ENCODE data around the gene SOX8.

Gene SOX8

GRCh38 chr16:988471-989353 lies 7.1 kb downstream of the SOX8 start:
- no peak for DNase-seq (ENCODE audit: low read depth)

DNA sequence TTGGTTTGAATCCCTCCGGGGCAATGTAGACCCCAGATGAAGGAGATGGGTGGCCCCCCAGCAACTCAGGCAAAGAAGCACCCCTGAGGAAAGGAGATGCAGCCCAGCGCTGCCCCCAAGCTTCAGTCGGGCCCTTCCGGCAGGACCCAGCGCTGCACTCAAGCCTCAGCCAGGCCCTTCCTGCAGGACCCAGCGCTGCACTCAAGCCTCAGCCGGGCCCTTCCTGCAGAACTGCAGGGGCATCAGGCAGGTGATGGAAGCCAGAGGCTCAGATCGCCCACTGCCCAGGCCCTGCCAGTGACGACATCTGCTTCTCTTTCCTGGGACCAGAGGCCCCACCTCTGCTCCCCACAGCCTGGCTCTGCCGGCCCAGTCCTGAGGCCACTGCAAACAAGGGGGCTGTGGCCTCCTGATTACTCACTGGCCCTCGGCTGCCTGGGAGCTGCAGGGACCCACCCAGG lies 7.8 kb downstream of the SOX8 start:
- no peak for DNase-seq (ENCODE audit: low read depth)

GRCh38 chr16:990516-991291 lies 9.1 kb downstream of the SOX8 start:
- DNase-seq (ENCODE audit: low read depth) = no peak

GRCh38 chr16:991345-991744 lies 9.8 kb downstream of the SOX8 start:
- no peak for DNase-seq (ENCODE audit: low read depth)

- no peak for DNase-seq (ENCODE audit: low read depth)
Measured at GRCh38 chr16:991773-992172, 10.2 kb downstream of the SOX8 start.

DNA sequence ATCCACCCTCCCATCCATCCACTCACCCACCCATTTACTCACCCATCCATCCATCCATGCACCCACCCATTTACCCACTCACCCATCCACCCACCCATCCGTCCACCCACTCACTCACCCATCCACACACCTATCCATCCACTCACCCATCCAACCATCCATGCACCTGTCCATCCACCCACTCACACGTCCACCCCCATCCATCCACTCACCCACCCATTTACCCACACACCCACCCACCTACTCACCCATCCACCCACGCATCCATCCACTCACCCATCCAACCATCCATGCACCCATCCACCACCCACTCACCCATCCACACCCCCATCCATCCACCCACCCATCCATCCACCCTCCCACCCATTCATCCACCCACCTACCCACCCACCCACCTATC lies 12.2 kb downstream of the SOX8 start:
- DNase-seq (ENCODE audit: low read depth) = no peak

DNA sequence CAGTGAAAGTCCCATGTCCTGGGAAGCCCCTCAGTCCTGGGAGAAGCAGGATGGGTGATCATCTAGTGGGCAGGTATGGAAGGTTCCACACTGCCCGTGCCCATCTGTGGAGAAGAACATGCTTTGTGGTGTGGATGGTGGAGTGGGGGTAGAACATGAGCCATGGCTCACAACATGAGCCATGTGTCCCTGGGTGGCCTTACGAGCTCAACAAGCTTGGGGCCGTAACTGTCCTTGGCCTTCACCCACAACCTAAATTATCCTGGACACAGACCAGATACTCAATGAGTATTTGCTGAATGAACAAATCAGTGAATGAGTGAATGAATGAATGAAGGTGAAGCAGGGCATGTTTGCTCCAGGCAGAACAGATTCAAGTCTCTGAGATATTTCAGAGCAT lies 13.5 kb downstream of the SOX8 start:
- DNase-seq (ENCODE audit: low read depth) = no peak

DNA sequence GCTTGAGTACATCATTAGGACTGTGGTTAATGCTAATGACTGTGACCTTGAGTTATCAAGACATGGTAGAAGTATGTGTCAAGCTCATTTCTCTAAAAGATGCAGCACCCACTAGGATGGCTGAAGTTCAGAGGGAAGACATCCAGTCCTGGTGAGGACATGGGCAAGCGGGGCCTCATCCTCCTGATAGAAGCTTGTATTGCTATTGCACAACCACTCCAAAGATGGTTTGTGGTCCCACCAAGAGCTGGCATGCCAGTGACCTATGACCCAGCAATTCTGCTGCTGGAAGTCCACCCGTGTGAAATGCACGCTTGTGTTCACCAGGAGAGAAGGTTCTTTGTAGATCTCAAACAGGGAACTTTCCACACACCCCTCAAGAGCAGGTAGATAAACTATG lies 14.2 kb downstream of the SOX8 start:
- no peak for DNase-seq (ENCODE audit: low read depth)

DNA sequence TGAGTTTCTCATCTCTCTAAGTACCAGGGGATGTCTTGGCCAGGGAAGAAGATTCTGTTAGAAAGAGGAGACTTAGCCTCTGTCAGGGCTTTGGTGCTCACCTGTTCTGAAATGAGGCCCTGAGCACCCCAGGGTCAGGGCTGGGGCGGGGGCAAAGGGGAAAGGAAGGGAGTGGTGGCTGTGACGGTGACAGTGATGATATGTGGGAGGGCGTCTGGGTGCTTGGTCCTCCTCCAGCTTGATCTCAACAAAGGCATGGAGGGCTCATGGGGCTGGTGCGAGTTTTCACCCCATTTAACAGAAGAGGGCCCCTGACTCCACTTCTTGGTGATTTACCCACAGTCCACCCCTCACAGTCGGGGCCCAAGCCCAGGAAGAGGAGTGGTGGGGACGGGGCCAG lies 15.1 kb downstream of the SOX8 start:
- no peak for DNase-seq (ENCODE audit: low read depth)

DNA sequence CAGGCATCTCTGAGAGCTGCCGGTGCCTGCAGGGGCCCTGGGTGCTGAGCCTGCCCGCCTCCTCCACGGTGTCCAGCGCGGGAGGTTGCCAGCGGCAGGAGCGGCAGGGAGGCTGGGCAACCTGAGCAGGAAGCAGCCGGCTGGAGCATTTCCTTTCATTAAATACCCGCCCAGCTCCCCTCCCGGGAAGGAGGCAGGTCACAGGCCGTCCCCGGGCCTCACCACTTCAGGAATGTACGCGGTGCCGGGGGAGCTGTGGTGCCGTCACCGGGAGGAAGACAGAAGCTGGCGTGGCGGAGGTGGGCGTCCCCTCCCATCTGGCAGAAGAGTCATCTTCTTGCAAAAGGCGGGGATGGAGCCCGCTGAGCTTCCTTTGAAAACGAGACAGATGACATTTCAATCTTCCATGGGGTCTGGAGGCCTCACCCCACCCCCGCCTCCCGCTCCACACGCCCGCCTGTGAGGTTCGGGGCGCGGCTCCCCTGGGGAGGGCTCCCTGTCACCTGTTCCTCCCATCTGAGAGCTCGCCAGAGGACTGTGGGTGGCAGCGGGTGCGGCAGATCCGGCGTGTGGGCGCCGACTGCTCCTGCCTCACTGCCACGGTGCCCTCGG lies 16.0 kb downstream of the SOX8 start:
- DNase-seq (ENCODE audit: low read depth) = peak; percentile 9

DNA sequence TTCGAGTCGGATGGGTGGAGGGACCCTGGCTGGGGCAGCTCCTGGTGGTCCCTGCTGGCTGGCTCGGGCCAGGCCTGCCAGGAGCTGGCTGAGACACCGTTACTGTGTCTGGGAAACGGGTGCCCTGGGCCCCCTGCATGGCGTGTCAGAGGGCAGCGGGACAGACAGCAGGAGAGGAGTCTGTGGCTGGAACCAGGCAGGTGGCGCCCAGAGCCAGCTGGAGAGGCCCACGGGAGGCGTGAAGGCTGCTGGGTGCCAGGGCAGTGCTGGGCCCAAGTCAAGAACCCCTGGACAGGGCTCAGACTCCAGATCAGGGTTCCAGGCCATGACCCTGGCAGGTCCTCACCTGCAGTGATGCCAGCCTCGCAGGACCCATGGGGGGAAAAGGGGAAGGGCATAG lies 16.6 kb downstream of the SOX8 start:
- DNase-seq (ENCODE audit: low read depth) = no peak

- DNase-seq (ENCODE audit: low read depth) = no peak
Measured at GRCh38 chr16:998615-999014, 17.0 kb downstream of the SOX8 start.

DNA sequence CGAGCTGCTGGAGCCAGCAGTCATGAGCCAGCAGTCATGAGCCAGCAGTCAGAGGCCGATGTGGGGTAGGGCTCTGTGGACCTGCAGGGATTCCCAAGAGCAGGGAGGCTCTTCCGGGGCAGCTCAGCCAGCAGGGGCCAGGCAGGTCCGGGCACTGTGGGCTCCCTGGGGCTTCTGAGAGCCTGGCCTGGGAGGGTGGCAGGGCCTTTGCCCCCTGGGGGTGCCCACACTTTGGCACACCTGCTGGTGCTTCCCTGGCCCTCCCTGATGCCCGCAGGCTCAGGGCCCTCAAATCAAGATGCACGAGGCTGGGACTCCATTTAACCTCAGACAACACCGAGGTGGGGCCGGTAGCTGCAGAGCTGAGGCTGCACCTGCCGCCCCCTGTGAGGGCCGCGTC lies 18.1 kb downstream of the SOX8 start:
- no peak for DNase-seq (ENCODE audit: low read depth)

GRCh38 chr16:1000608-1001007 lies 19.0 kb downstream of the SOX8 start:
- no peak for DNase-seq (ENCODE audit: low read depth)

GRCh38 chr16:1001096-1001495 lies 19.5 kb downstream of the SOX8 start:
- no peak for DNase-seq (ENCODE audit: low read depth)

- DNase-seq (ENCODE audit: low read depth) = peak; percentile 37
Measured at GRCh38 chr16:1002399-1003166, 21.0 kb downstream of the SOX8 start.

- DNase-seq (ENCODE audit: low read depth) = no peak
Measured at GRCh38 chr16:1003391-1004347, 22.1 kb downstream of the SOX8 start.

DNA sequence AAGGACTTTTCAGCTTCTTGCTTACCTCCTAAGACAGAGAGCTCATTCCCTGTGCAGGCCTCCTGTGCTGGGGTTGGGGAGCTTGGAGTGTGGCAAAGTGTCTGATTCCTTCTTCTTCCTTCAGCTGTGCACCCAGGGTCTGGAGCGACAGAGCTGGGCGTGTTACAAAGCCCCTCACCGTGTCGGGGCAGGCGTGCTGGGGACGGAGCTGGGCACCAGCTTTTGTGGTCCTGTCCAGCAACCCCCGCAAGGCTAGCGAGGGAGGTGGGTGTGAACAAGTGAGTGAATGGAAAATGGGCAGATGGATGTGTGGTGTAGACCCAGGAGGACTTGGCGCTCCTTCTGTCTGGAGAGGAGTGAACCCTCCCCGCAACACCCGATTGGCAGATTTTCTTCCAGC lies 23.7 kb downstream of the SOX8 start:
- DNase-seq (ENCODE audit: low read depth) = no peak

- DNase-seq (ENCODE audit: low read depth) = no peak
Measured at GRCh38 chr16:1006781-1007180, 25.2 kb downstream of the SOX8 start.

DNA sequence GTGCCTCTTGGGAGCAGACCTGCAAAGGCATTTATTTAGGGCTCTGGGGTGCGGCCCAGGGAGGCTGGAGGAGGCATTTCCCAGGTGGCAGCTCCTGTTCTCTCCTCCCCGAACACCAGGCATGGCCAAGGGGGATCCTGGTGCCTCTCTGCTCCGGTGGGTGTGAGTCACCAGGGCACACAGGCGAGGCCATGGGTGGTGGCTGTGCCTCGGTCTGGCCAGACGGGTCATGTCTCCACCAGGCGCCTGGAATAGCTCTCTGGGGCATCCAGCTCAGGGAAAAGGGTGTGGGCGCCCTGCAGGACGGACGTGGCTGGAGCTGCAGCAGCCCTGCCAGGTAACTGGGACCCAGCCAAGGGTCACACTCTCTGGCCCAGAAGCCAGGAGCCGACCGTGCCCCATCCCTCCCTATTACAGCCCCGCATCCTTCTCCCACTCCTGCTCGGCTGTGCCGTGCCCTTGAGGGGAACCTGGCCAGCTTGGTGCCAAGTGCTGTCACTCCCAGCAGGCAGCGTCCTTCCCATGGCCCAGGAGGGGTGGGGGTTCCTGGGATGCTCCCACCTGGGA lies 25.8 kb downstream of the SOX8 start:
- DNase-seq (ENCODE audit: low read depth) = no peak

DNA sequence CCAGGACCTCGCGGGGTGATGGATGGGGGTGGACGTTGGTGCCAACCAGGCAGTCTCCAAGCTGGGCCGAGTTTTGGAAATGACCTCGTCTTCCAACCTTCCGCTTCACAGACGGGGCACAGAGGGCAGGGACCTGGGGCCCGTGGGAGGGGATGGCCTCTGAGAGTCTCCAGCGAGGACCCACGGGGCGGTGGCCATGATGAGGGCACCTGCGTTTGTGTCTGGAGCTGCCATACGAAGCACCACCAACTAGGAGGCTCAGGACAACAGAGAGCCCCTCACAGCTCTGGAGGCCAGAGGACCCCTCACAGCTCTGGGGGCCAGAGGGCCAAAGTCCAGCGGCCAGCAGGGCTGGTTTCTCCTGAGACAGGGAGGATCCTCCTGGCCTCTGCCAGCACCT lies 26.5 kb downstream of the SOX8 start:
- no peak for DNase-seq (ENCODE audit: low read depth)

All from GM04504 (cell line).